Stimulated activated naive CD8-positive, alpha-beta T cell treated with anti-CD3 and anti-CD28 coated beads, Interleukin-15, Interleukin-2, amounts not matched to agents 100 ng/mL and 50 ng/mL, for 24 hours (primary cell): Measurements from ENCODE around the gene CATSPERD.
A peak's percentile ranks its signal among the peaks of the same experiment; 100 is the strongest.
"Not testable (repeated sequence)": the region's sequence is repeated elsewhere in the genome, so short reads cannot be mapped to it uniquely, and the experiment has no call there.

Experiments
- H3K27ac Mint-ChIP-seq: one replicate; pipeline ENCODE4 v1.8.0; 2021; ENCODE audit warnings: mild to moderate bottlenecking, mixed read lengths
- H3K27me3 Mint-ChIP-seq: one replicate; pipeline ENCODE4 v1.8.0; 2021; ENCODE audit warnings: mixed read lengths
- H3K36me3 Mint-ChIP-seq: one replicate; pipeline ENCODE4 v1.8.0; 2021; ENCODE audit warnings: low read depth, mixed read lengths
- H3K4me1 Mint-ChIP-seq: one replicate; pipeline ENCODE4 v1.8.0; 2021; ENCODE audit warnings: low read depth, mixed read lengths
- H3K4me3 Mint-ChIP-seq: one replicate; pipeline ENCODE4 v1.8.0; 2021; ENCODE audit warnings: mild to moderate bottlenecking, mixed read lengths
- H3K9me3 Mint-ChIP-seq: one replicate; pipeline ENCODE4 v1.8.0; 2021; ENCODE audit warnings: mixed read lengths

The CATSPERD gene

GRCh38 chr19:5681391-5682106, 38.9 kb upstream of the CATSPERD start:
- Mint-ChIP-seq H3K4me1 (peaks cover 25% of the 10 kb centered on the region), H3K27ac (peak overlapping the region; percentile 79), H3K9me3 (no peaks in the 10 kb centered on the region), H3K4me3 (peak overlapping the region; percentile 66), H3K27me3 (no peaks in the 10 kb centered on the region), H3K36me3 (no peaks in the 10 kb centered on the region)

- Mint-ChIP-seq H3K9me3 (no peaks in the 10 kb centered on the region), H3K4me3 (peak overlapping the region; percentile 66), H3K27ac (no peak overlapping the region)
Observed at GRCh38 chr19:5682107-5682482, 38.3 kb upstream of the CATSPERD start.

DNA sequence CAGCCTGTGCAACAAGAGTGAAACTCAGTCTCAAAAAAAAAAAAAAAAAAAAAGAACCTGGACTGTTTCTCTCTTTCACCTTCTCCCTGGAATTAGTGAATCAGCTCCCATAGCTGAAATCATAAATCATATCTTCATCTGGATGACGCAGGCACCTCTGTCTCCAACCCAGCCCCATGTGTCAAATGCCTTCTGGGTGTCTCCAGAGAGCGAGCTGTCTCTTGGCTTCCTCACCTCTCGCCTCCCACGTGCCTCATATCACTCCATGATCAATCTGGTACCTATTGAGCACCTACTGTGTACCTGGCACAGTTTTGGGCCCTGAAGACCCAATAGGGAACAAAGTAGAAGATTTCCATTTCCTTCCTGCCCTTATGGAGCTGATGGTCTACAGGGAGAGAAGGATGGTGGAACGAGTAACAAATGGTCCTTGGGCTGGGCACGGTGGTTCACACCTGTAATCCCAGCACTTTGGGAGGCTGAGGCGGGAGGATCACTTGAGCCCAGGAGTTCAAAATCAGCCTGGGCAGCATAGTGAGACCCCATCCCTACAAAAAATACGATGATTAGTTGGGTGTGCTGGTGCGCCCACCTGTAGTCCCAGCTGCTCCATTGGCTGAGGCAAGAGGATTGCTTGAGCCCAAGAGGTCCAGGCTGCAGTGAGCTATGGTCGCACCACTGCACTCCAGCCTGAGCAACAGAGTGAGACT, 37.1 kb upstream of the CATSPERD start:
- Mint-ChIP-seq H3K36me3 (no peaks in the 10 kb centered on the region), H3K4me1 (peaks cover 29% of the 10 kb centered on the region), H3K27ac (no peak overlapping the region), H3K27me3 (no peaks in the 10 kb centered on the region), H3K4me3 (peak overlapping the region; percentile 15), H3K9me3 (no peaks in the 10 kb centered on the region)

More at GRCh38 chr19:5682107-5682482, 38.3 kb upstream of the CATSPERD start:
- H3K27me3 Mint-ChIP-seq, result no peaks in the 10 kb centered on the region
- peaks cover 26% of the 10 kb centered on the region for H3K4me1 Mint-ChIP-seq
- H3K36me3 Mint-ChIP-seq, result no peaks in the 10 kb centered on the region

DNA sequence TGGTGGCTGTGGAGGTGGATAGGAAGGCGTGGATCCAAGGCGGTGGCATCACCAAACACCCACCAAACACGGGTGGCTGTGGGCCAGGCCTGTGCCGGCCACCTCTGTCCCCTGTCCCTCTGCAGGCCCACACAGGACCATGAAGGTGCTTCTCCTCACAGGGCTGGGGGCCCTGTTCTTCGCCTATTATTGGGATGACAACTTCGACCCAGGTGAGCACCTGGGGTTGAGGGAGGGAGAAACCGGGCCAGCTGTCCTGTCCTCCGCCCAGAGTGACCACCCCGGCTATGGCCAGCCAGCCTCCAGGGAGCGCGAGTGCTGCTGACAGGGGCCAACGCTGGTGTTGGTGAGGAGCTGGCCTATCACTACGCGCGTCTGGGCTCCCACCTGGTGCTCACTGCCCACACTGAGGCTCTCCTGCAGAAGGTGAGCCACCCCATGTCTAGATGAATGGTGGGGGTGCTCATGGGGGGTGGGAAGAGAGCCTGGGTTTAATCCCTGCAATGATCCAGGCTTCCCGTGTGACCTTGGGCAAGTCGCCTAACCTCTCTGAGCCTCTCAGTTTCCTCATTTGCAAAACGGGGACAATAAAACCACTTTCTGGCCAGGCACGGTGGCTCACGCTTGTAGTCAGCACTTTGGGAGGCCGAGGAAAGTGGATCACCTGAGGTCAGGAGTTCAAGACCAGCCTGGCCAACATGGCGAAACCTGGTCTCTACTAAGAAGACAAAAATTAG, 35.6 kb upstream of the CATSPERD start:
- Mint-ChIP-seq H3K4me1 (peaks cover 29% of the 10 kb centered on the region), H3K4me3 (no peak overlapping the region), H3K9me3 (no peaks in the 10 kb centered on the region), H3K36me3 (peaks cover under 1% of the 10 kb centered on the region), H3K27me3 (no peaks in the 10 kb centered on the region), H3K27ac (no peak overlapping the region)

GRCh38 chr19:5686326-5686646, 34.2 kb upstream of the CATSPERD start:
- Mint-ChIP-seq H3K4me1 (peaks cover 33% of the 10 kb centered on the region), H3K27ac (peak overlapping the region; percentile 70), H3K4me3 (peak overlapping the region; percentile 78)

DNA sequence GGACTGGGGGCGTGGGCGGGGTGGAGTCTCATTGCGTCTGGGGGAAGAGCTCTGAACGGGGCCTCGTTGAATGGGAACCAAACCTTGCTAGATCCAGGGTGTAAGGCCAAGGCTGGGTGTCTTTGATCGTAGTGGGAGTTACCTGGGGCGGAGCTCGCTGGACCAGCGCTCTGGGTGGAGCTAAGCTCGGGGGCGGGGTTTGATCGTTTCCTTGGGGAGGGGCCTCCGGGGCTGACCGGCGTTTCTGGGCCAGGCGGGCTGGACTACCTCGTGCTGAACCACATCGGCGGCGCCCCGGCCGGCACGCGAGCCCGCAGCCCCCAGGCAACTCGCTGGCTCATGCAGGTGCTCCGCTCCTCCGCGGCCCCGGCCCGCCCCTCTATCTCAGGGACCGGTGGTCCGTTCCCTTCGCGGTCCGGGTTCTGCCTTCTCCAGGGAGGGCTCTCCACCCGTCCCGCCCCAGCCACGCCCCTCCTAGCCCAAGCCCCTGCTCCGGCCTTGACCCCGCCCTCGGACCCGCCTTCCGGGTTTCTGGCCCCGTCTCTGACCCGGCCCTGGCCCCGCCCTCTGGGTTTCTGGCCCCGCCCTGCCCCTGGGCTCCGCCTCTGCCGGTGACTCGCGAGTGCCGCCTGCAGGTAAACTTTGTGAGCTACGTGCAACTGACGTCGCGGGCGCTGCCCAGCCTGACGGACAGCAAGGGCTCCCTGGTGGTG, 33.6 kb upstream of the CATSPERD start:
- Mint-ChIP-seq H3K4me3 (peak overlapping the region; percentile 78), H3K9me3 (no peaks in the 10 kb centered on the region), H3K27me3 (no peaks in the 10 kb centered on the region), H3K27ac (peak overlapping the region; percentile 70), H3K36me3 (peaks cover 16% of the 10 kb centered on the region), H3K4me1 (peaks cover 31% of the 10 kb centered on the region)

More at GRCh38 chr19:5686326-5686646, 34.2 kb upstream of the CATSPERD start:
- Mint-ChIP-seq H3K9me3 (no peaks in the 10 kb centered on the region), H3K36me3 (peaks cover 13% of the 10 kb centered on the region), H3K27me3 (no peaks in the 10 kb centered on the region)

- peaks cover 24% of the 10 kb centered on the region for H3K36me3 Mint-ChIP-seq
- H3K27me3 Mint-ChIP-seq, result no peaks in the 10 kb centered on the region
- H3K4me1 Mint-ChIP-seq, result peaks cover 36% of the 10 kb centered on the region
Observed at GRCh38 chr19:5687360-5688198, 32.9 kb upstream of the CATSPERD start.

DNA sequence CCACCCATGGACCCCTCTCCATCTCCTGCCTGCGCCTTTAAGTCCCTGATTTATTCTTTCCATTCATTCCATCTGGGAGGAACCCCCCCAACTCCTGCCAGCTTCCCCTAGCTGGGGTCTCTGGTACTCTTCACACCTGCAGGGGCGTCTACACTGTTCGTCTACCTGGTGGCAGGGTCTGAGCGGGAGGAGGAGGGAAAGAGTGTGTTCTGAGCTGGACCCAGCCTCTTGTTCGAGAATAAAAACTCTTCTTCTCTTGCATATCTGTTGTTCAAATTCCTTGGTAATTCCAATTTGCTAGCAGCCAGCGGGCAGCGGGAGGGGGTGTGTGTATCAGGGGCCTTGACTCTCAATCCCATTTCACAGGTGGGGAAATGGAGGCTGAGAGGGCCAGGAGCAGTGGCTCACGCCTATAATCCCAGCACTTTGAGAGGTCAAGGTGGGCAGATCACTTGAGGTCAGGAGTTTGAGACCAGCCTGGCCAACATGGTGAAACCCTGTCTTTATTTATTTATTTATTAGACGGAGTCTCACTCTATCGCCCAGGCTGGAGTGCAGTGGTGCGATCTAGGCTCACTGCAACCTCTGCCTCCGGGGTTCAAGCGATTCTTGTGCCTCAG, 32.1 kb upstream of the CATSPERD start:
- H3K27me3 Mint-ChIP-seq, H3K27ac Mint-ChIP-seq: not testable (repeated sequence)

More at GRCh38 chr19:5687360-5688198, 32.9 kb upstream of the CATSPERD start:
- Mint-ChIP-seq H3K9me3 (no peaks in the 10 kb centered on the region), H3K4me3 (peak overlapping the region; percentile 78), H3K27ac (no peak overlapping the region)

GRCh38 chr19:5690125-5690954, 30.1 kb upstream of the CATSPERD start, which contains the start of gene RPL36:
TSS of gene RPL36 (plus strand) at chr19:5690295. CDS start at chr19:5690508, 213 bp downstream.
- peaks cover 39% of the 10 kb centered on the region for H3K36me3 Mint-ChIP-seq
- H3K4me1 Mint-ChIP-seq, result peaks cover 43% of the 10 kb centered on the region
- peak within 1 kb of the TSS; percentile 97 for H3K27ac Mint-ChIP-seq
- peak within 1 kb of the TSS; percentile 96 for H3K4me3 Mint-ChIP-seq
- H3K27me3 Mint-ChIP-seq, result no peaks in the 10 kb centered on the region
- H3K9me3 Mint-ChIP-seq, result no peaks in the 10 kb centered on the region

More for the DNA sequence above, 32.1 kb upstream of the CATSPERD start:
- Mint-ChIP-seq H3K4me1 (peaks cover 43% of the 10 kb centered on the region), H3K36me3 (peaks cover 31% of the 10 kb centered on the region), H3K4me3 (peak overlapping the region; percentile 3)
- not testable (repeated sequence) for H3K9me3 Mint-ChIP-seq

GRCh38 chr19:5690955-5691821, 29.2 kb upstream of the CATSPERD start:
- Mint-ChIP-seq H3K9me3 (no peaks in the 10 kb centered on the region), H3K27me3 (no peaks in the 10 kb centered on the region), H3K36me3 (peaks cover 39% of the 10 kb centered on the region), H3K4me1 (peaks cover 43% of the 10 kb centered on the region), H3K27ac (peak overlapping the region; percentile 97), H3K4me3 (peak overlapping the region; percentile 96)

DNA sequence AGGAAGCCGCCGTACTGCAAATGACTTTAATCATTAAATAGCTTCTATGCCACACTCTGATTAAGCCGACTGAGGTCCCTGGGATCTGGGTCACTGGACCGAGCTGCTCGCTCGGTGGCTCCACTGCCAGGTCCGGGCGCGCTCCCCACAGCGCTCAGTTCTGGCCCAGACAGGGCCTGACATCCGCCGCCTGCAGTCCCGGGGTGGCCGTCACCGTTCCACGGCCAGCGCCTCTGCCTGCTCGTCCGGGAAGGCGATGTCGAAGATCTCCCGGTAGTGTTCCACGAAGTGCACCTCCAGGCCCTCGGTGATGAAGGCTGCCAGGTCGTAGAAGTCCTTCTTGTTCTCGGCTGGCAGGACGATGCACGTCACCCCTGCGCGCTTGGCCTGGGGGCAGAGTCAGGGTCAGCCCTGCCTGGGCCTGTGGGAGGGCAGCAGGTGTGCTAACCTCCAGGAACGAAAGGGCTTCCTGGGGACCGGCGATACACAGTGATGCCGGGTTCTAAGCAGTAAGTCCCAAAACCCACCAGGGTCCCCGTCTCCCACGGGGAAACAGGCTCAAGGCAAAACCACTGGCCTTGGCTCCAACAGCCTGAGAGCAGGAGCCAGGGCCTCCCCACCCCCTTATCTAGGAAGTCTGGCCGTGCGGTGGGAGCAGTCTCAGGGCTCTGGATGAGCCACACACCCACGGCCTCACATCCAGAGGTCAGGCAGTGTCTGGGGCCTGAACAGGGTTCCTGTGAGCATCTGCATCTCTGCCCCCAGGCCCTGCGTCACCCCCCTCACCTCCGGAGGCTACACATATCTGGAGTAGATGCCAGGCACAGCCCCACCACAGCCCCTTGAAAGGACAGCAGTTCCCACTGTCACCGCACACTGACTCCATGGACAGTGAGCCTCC, 28.4 kb upstream of the CATSPERD start:
- H3K27ac Mint-ChIP-seq, result peak overlapping the region; percentile 97
- peak overlapping the region; percentile 96 for H3K4me3 Mint-ChIP-seq
- no peaks in the 10 kb centered on the region for H3K27me3 Mint-ChIP-seq
- H3K9me3 Mint-ChIP-seq, result no peaks in the 10 kb centered on the region
- H3K36me3 Mint-ChIP-seq, result peaks cover 44% of the 10 kb centered on the region
- peaks cover 39% of the 10 kb centered on the region for H3K4me1 Mint-ChIP-seq
